GM21619 (cell line): ENCODE measurements around the gene ZNF410.
"Not testable (repeated sequence)": the region's sequence is repeated elsewhere in the genome, so short reads cannot be mapped to it uniquely, and the experiment has no call there.

ENCODE experiments used
- ATAC-seq: cut with Tn5 transposase; IDR thresholded peaks from one replicate; pipeline ENCODE4 v1.9.1; 2021; ENCODE audit not compliant: unreplicated experiment

The ZNF410 gene

DNA sequence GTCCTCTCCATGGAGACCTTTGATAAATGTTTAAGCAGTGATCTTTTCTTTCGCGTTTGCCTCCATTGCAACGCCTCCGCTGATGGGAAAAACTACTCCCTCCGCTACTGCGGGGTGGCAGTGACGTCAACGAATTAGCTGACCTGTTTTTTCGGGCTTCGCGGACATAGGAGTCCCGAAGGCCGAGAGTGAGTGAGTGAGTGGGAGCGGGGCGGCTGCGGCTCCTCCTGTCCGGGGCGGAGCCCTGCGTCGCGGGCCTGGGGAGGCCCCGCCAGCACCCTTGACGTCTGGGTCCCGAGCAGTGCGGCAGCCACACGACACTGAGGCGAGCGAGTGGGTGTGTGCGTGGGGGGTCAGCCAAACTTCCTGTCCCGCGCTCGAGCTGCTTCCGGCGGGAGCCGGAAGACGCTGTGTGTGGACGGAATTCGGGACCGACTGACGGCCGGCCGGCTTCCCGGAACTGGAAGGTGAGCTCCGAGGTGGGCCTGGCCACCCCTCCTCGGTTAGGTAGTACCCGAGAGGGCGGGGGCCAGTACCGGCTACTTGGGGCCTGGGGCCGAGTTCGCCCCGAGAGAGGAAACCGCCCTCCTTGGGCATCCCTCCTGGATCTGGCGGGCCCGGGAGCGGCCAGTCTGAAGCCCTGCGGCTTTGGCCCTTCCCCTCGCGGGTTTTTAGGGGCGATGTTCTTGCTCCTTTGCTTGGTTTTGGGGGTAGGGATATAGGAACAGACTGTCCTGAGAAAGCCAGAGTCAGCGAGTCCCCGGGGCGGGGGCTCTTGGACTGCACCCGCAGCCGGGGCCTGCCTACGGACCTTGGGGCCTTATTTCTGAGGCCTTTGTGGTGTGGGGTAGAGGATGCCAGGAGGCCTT, at the start of gene ZNF410:
TSS of gene ZNF410 (plus strand) at position 411 of the 869 bp plus-strand sequence. CDS start 5,317 bp downstream, outside the sequence.
- ATAC-seq, result peak; percentile 95

GRCh38 chr14:73838293-73839034, 48.2 kb upstream of the ZNF410 start:
- not testable (repeated sequence) for ATAC-seq

DNA sequence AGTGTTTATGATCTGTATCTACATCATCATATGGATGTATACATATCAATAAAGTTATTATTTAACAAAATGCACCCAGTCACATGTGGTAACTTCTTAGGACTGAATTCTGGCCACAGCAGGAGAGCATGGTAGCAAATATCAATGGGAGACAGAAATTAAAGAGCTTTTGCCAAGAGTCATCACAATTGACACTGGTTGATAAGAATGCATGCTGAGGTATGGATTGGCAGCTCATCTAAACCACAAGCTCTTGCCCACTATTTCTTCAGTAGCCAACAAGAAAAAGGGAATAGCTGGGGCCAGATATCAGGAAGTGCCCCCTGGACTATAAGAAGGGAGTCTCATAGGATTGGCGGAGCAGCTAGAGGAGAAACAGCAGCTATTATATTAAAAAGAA, 44.5 kb upstream of the ZNF410 start:
- ATAC-seq, result no peak

GRCh38 chr14:73842851-73843250, 43.8 kb upstream of the ZNF410 start:
- ATAC-seq, result no peak

- ATAC-seq, result no peak
Observed at GRCh38 chr14:73843296-73843695, 43.4 kb upstream of the ZNF410 start.

DNA sequence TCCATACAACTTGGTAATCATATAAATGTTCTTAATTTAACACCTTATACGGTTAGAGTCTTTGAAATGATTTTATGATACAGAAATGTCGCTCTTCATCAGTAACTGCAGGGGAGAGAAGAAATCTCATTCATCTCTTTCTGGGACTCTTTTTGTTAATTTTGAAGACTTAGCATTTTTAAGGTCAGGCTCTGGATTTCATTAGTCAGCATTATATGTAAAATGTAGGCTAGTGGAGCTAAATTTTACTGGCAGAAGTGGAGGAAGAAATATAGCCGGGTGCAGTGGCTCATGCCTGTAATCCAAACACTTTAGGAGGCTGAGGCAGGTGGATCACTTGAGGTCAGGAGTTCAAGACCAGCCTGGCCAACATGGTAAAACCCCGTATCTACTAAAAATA, 39.7 kb upstream of the ZNF410 start:
- no peak for ATAC-seq

GRCh38 chr14:73851000-73851399, 35.7 kb upstream of the ZNF410 start:
- no peak for ATAC-seq

DNA sequence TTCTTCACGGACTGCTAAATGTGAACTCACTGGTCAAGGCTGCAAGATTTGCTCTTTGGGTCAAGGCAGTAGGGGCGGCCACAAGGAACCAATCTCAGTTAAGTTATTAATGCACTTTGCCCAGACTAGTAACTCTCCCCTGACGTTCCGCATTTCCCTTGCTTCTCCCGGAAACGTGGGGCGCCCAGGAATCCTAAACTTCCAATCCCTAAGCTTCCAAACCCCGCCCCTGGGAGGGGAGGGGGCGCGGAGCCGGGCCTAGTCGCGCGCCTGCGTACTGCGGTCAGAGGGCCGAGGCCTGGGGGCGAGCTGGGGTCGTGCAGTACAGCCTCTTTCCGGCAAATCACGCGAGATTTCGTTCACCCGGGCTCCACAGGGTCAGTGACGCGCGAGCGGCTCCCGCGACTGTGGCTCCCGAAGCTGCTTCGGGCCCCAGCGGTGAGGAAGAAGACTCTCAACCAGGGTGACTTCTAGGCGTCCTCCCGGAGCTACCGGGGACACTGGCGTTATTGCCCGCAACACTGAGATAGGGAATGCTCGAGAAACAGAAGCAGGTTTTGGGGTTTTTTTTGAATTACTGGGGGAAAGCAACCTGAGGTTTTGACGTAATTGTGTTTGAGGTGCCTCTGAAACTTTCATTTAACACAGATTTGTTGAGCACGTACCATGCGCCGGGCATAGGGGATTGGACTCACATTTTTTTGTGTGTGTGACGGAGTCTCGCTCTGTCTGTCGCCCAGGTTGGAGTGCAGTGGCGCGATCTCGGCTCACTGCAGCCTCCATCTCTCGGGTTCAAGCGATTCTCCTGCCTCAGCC, 34.9 kb upstream of the ZNF410 start, which contains the start of gene PTGR2:
TSS of gene PTGR2 (plus strand) at position 265 of the 816 bp plus-strand sequence. CDS start 7,032 bp downstream, outside the sequence.
- peak; percentile 77 for ATAC-seq

GRCh38 chr14:73859145-73859544, 27.5 kb upstream of the ZNF410 start:
- no peak for ATAC-seq

- no peak for ATAC-seq
Observed at GRCh38 chr14:73861073-73861472, 25.6 kb upstream of the ZNF410 start.

- ATAC-seq, result no peak
Observed at GRCh38 chr14:73862480-73862879, 24.2 kb upstream of the ZNF410 start.

GRCh38 chr14:73863209-73863608, 23.4 kb upstream of the ZNF410 start:
- ATAC-seq, result no peak

DNA sequence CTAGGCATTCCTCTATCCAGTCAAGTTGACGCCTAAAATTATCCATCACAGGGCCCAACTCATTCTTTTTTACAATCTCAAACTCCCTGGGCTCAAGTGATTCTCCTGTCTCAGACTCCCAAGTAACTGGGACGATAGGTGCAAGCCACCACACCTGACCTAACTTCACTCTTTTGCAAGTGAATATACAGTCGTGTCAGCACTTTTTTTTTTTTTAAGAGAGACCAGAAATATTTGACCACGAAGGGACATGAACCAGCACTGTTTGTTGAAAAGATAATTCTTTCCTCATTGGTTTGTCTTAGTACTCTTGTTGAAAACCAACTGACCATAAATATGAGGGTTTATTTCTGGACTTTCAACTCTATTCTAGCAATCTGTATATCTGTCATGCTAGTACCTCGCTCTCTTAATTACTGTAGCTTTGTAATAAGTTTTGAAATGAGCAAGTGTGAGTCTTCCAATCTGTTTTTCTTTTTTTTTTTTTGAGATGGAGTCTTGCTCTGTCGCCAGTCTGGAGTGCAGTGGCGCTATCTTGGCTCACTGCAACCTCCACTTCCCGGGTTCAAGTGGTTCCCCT, 21.0 kb upstream of the ZNF410 start:
- no peak for ATAC-seq

DNA sequence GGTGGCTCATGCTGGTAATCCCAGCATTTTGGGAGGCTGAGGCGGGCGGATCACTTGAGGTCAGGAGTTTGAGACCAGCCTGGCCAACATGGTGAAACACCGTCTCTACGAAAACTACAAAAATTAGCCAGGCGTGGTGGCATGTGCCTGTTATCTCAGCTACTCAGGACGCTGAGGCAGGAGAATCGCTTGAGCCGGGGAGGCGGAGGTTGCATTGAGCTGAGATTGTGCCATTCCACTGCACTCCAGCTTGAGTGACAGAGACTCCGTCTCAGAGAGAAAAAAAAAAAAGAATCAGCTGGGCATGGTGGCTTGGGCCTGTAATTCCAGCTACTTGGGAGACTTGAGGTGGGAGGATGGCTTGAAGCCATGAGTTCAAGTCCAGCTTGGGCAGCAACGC, 16.9 kb upstream of the ZNF410 start:
- ATAC-seq, result not testable (repeated sequence)

GRCh38 chr14:73870525-73871235, 16.0 kb upstream of the ZNF410 start:
- ATAC-seq, result no peak

DNA sequence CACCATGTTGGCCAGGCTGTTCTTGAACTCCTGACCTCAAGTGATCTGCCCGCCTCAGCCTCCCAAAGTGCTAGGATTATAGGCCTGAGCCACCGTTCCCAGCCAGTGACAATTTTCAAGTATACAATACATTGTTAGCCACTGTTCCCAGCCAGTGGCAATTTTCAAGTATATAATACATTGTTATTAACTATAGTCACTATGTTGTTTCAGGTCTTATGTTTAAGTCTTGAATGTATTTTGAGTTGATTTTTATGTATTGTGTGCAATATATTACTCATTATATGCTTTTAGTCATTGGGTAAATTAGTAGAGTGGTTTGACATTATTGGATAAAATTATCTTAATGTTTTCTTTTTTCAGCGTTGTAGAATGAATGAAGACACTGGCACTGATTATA, 13.0 kb upstream of the ZNF410 start:
- no peak for ATAC-seq

GRCh38 chr14:73877790-73878189, 8.9 kb upstream of the ZNF410 start:
- no peak for ATAC-seq

DNA sequence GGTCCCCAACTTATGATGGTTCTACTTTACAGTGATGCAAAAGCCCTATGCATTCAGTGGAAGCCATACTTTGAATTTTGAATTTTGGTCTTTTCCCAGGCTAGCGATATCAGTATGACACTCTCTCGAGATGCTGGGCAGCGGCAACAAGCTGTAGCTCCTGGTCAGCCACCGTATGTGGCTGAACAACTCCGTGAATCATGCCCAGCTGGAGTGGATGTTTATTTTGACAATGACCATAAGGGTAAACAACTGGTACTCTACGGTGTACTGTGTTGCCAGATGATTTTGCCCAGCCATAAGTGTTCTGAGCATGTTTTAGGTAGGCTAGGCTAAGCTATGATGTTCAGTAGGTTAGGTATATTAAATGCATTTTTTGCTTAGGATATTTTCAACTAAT, 8.2 kb upstream of the ZNF410 start:
- no peak for ATAC-seq

DNA sequence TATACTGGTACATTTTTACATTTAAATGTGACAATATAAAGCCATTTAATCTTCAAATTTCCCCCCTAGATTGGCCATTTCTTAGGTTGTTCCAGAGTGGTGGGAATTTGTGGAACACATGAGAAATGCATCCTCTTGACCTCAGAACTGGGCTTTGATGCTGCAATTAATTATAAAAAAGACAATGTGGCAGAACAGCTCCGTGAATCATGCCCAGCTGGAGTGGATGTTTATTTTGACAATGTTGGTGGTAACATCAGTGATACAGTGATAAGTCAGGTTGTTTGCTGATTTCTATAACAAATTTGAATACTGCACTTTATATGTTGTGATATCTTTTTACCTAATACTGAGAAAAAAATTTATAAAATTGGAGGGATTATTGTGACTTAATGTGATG, 7.6 kb upstream of the ZNF410 start:
- no peak for ATAC-seq
